GM12892 (cell line): ENCODE measurements around the gene ADAR.

Source experiments
- POLR2A ChIP-seq: IDR thresholded peaks from 2 replicates; pipeline ENCODE4 v1.6.1; 2011; ENCODE audit warnings: low read depth, low read length, control low read depth
- POLR2AphosphoS5 ChIP-seq: IDR thresholded peaks from 2 replicates; pipeline ENCODE4 v1.6.1; 2011; ENCODE audit warnings: low read depth, low read length, control low read depth
- TAF1 ChIP-seq: IDR thresholded peaks from 2 replicates; pipeline ENCODE4 v1.6.1; 2011; ENCODE audit warnings: low read depth, mild to moderate bottlenecking, control low read depth, low read length, borderline replicate concordance

GRCh38 chr1:154593390-154593789, 14.6 kb downstream of the ADAR start:
- TF ChIP-seq POLR2A, result no peak
- TF ChIP-seq POLR2AphosphoS5, result no peak
- no peak for TF ChIP-seq TAF1
